NCI-H1105 (cell line): Measurements from ENCODE around the gene NAP1L1.

Experiments
- DNase-seq: peaks from one replicate; lab custom pipeline; 2025; lab: John Stamatoyannopoulos, UW

Gene NAP1L1, protein sequence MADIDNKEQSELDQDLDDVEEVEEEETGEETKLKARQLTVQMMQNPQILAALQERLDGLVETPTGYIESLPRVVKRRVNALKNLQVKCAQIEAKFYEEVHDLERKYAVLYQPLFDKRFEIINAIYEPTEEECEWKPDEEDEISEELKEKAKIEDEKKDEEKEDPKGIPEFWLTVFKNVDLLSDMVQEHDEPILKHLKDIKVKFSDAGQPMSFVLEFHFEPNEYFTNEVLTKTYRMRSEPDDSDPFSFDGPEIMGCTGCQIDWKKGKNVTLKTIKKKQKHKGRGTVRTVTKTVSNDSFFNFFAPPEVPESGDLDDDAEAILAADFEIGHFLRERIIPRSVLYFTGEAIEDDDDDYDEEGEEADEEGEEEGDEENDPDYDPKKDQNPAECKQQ

GRCh38 chr12:76083904-76084862 lies at the start of gene NAP1L1:
TSS of gene NAP1L1 (minus strand) at chr12:76084685. CDS start at chr12:76074219, 10,466 bp downstream.
- peak; percentile 98 for DNase-seq

DNA sequence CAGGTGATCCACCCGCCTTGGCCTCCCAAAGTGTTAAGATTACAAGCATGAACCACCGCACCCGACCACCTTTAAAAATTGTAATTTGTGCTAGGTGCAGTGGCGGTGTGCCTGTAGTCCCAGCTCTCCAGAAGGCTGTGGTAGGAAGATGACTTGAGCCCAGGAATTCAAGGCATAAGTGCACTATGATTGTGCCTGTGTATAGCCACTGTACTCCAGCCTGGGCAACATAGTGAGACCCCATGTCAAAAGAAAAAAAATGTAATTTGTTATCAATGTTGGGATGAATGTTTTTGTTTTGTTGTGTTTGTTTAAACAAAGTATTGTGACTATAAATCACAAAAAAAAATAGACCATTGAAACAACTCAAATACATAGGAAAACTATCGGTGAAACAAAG lies 43.1 kb upstream of the NAP1L1 start:
- no peak for DNase-seq

- DNase-seq: no peak
These were observed 40.0 kb upstream of the NAP1L1 start for GRCh38 chr12:76124456-76124855.

DNA sequence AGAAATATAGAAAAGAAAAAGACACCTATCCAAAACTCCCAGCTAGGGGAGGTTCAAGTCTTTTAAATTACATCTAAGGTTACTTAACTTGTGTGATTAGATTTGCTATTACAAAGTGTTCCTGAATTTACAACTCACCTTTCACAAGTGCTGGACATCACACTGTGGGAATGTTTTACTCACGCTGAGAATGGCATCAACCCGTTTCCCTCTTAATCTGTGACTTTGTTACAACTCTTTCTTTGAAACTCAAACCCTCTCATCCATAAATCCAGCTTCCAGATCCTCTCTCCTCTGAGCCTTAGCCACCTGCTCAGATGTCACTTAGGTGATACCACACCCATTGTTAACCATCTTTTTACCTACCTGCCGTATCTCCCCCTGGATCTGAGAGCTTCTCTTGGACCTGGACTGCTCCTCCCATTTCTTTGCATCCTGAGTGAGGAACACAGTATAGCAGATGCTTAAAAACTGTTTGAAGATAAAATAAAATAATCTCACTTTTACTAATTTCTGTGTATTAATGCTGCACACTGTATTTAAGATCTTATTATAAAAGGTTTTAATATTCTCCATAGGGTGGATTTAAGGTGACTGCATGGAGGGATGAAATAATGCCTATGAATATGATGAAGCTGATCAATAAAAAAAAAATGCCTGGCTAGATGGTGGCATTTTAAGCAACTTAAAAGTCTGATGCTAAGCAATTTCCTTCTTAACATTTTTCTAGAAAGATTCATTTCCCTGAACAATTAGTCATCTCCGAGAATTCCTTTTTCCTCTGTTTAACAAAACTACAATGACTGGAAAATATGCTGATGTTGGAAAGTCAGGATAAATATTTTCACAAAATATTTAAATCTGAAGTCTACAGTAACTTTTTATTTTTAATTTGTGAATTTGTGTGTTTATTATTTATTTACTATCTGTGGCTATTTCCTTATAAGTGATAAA lies 39.1 kb upstream of the NAP1L1 start:
- no peak for DNase-seq

- DNase-seq: no peak
These were observed 35.4 kb upstream of the NAP1L1 start for GRCh38 chr12:76119887-76120286.

GRCh38 chr12:76117751-76118150 lies 33.3 kb upstream of the NAP1L1 start:
- no peak for DNase-seq

- DNase-seq: no peak
These were observed 32.7 kb upstream of the NAP1L1 start for GRCh38 chr12:76117067-76117691.

GRCh38 chr12:76113800-76114757 lies 29.6 kb upstream of the NAP1L1 start:
- no peak for DNase-seq

- DNase-seq: no peak
These were observed 26.8 kb upstream of the NAP1L1 start for GRCh38 chr12:76111209-76111749.

DNA sequence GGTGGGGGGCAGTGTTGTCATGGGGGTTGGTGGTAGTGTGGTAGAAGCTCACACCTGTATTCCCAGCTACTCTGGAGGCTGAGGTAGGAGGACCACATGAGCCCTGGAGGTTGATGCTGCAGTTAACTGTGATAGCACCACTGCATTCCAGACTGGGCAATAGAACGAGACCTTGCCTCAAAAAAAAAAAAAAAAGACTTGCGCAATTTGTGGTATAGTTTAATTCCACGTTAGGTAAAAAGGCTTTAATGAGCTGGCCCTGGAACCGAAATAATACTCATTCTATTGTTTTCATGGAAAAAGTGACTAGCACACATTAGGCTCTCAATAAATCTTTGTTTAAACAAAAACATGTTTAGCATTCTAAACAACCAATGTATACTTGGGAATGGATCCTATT lies 25.4 kb upstream of the NAP1L1 start:
- DNase-seq: no peak

- DNase-seq: no peak
These were observed 23.9 kb upstream of the NAP1L1 start for GRCh38 chr12:76108356-76108755.

- no peak for DNase-seq
These were observed 22.1 kb upstream of the NAP1L1 start for GRCh38 chr12:76106631-76107030.

GRCh38 chr12:76103958-76104357 lies 19.5 kb upstream of the NAP1L1 start:
- DNase-seq: no peak

DNA sequence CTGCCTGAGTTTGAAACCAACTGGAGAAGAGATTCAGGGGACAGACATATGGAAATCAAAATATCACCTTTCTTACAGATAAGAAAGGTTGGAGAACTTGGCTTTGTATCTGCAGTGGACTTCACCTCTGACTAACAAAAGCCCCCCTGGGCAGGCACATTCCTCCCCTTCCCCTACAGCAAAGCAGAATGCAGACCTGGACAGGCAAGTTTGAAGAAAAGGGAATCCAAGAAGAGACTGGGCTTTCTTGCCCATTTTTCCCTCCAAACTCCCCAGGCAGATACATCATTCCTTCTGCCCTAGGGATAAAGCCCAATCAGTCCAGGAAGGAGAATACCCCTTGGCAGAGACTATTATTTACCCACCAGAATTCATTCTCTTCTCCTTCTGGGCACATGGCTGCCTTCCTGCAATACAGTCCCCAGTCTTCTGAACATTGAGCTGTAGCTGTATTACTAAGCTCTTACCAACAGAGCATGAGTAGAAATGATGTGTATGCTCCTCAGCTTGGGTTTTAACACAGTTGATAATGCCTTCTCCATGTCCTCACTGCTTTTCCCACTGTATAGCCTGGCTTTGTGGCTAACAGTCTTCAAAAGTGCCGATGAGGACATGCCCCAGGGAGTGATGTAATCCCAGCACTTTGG lies 17.4 kb upstream of the NAP1L1 start:
- no peak for DNase-seq

GRCh38 chr12:76096079-76096646 lies 11.7 kb upstream of the NAP1L1 start:
- DNase-seq: no peak

DNA sequence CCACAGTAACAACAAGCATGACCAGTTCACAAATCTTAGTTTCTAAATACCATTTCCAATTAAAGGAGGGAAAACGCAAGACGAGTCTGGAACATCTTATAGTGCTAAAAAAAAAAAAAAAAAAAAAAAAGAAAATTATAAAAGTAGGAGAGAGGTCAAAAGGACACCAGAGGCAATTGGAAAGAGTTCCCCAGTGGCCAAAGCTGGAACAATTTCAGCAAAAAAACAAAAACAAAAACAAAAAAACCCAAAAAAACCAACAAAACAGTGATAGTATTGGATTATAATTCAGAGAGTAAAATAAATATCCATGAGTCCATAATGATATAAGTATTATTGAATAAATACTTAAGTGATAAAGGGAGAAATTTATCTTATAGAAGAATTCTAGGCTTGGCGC lies 10.3 kb upstream of the NAP1L1 start:
- no peak for DNase-seq

DNA sequence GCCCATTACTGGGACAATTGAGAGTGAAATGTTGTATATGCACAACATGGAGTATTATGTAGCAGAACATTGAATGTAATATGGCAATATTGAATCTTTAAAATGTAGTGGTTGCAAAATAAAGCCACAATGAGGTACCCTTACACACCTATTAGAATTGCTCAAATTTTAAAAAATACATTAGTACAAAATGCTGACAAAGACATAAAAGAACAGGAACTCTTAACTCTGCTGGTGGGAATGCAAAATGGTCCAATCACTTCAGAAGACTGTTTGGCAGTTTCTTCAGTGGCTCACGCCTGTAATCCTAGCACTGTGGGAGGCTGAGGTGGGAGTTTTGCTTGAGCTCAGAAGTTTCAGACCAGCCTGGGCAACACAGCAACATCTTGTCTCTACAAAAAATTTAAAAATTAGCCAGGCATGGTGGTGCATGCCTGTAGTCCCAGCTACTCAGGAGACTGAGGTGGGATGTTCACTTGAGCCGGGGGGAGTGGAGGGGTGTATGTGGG lies 6.8 kb upstream of the NAP1L1 start:
- no peak for DNase-seq

- no peak for DNase-seq
These were observed 1.0 kb upstream of the NAP1L1 start for GRCh38 chr12:76085520-76085868.
